ENCODE data around the gene ROS1. TPM values are rescaled to one million over a fixed set of nuclear protein-coding genes. Genes with fewer than 3 reads are reported as not detected.

ROS1 gene
- total and polyA plus RNA-seq, 10 of the 15 experiments (the other 5 are each of a cell fraction or from before 2014, with no cell fraction given) = under 0.01 to 0.07 (median 0.03) TPM; not detected in 5

- no peak for TF ChIP-seq CBFB (IDR thresholded peaks at IDR 0.05; ENCODE audit: low read depth)
- FAIRE-seq = no peak
- intact Hi-C loops (cut with micrococcal nuclease; ENCODE audit: unreplicated experiment) = no loop called here
These were observed 42.1 kb upstream of the ROS1 start for GRCh38 chr6:117467876-117468275.

GRCh38 chr6:117465691-117466090 lies 39.9 kb upstream of the ROS1 start:
- RAD21 ChIA-PET (ENCODE audit: unreplicated experiment) = no interaction called here
- ATAC-seq (no peak), DNase-seq (ENCODE audit: low read depth, low spot score) (no peak), FAIRE-seq (no peak)
- no peak overlapping the region for H2AFZ ChIP-seq (ENCODE audit: control insufficient read depth, low read depth, low read length)
- H3K79me2 ChIP-seq (ENCODE audit: control insufficient read depth, insufficient read depth, low read length) = no peaks in the 10 kb centered on the region
- no TSS peak for BruUV-seq (replicated peaks)
- H4K20me1 ChIP-seq (ENCODE audit: control insufficient read depth, insufficient read depth) = no peaks in the 10 kb centered on the region
- no peak overlapping the region for H3K4me2 ChIP-seq (ENCODE audit: control insufficient read depth, insufficient read depth)
- no peaks in the 10 kb centered on the region for H3K36me3 ChIP-seq (ENCODE audit: control insufficient read depth in 2 of 2, insufficient read depth in 2 of 2, low read length in 1 of 2)
- 0% methylated on average over 1 of the region's 1 CpG for whole genome bisulfite sequencing (ENCODE audit: insufficient coverage, insufficient replicate concordance, low lambda C conversion rate, missing lambda C conversion rate)
- no peaks in the 10 kb centered on the region; the same call in 2 of the 3 replicates for H3K9me3 ChIP-seq (replicated peaks; ENCODE audit: control insufficient read depth, insufficient read depth, low read length)
- intact Hi-C loops (cut with micrococcal nuclease; ENCODE audit: unreplicated experiment) (no loop called here), in situ Hi-C loops (cut with MboI) (no loop called here)
- no peaks in the 10 kb centered on the region for H3K4me1 ChIP-seq (ENCODE audit: control insufficient read depth, insufficient read depth, low read length)
- H3K27ac ChIP-seq (ENCODE audit: control insufficient read depth, insufficient read depth) = no peak overlapping the region
- TF ChIP-seq SMC3 (IDR thresholded peaks at IDR 0.05; ENCODE audit: borderline replicate concordance, low read length) (no peak), NFXL1 (IDR thresholded peaks at IDR 0.05; ENCODE audit: borderline replicate concordance) (no peak), CEBPB (IDR thresholded peaks at IDR 0.05; ENCODE audit: borderline replicate concordance in 1 of 2, low read depth in 2 of 2, low read length in 2 of 2) (no peak), RELA (IDR thresholded peaks at IDR 0.05; ENCODE audit: borderline replicate concordance, partially characterized antibody) (no peak), ZNF274 (IDR thresholded peaks at IDR 0.05; ENCODE audit: insufficient read depth, insufficient read length) (no peak), ELK1 (IDR thresholded peaks at IDR 0.05; ENCODE audit: low read depth, low read length) (no peak), ESRRA (IDR thresholded peaks at IDR 0.05; ENCODE audit: low read length) (no peak), EGR1 (IDR thresholded peaks at IDR 0.05; ENCODE audit: borderline replicate concordance in 1 of 2, low read depth in 2 of 2, low read length in 2 of 2) (no peak)
- H3K4me3 ChIP-seq = no peak overlapping the region
- SMC1A ChIA-PET (ENCODE audit: uncharacterized antibody, unreplicated experiment) = interaction anchor here (0.7 to 1.3 kb wide), 6 partner anchors 8 to 125 kb away, joined by 3 to 5 read pairs (median 3); no protein-coding TSS in a partner anchor
- CTCF ChIA-PET = interaction anchor here (0.8 to 1.2 kb wide), 2 partner anchors 13 to 14 kb away, joined by 3 to 5 read pairs; no protein-coding TSS in a partner anchor
- POLR2A ChIA-PET = no interaction called here
- H3K9ac ChIP-seq (ENCODE audit: control insufficient read depth, insufficient read depth, low read length) = no peak overlapping the region
- H3K27me3 ChIP-seq (replicated peaks in 1 of 2; ENCODE audit: control insufficient read depth in 2 of 2, insufficient read depth in 2 of 2, low read length in 1 of 2) = no peaks in the 10 kb centered on the region

More at GRCh38 chr6:117467876-117468275, 42.1 kb upstream of the ROS1 start:
- Histone ChIP-seq H3K27me3 (replicated peaks in 1 of 2; ENCODE audit: control insufficient read depth in 2 of 2, insufficient read depth in 2 of 2, low read length in 1 of 2) (no peaks in the 10 kb centered on the region), H3K4me2 (ENCODE audit: control insufficient read depth, insufficient read depth) (no peak overlapping the region), H3K9me3 (replicated peaks; ENCODE audit: control insufficient read depth, insufficient read depth, low read length) (no peaks in the 10 kb centered on the region; the same call in 2 of the 3 replicates), H3K27ac (ENCODE audit: control insufficient read depth, insufficient read depth) (no peak overlapping the region), H3K4me1 (ENCODE audit: control insufficient read depth, insufficient read depth, low read length) (no peaks in the 10 kb centered on the region), H2AFZ (ENCODE audit: control insufficient read depth, low read depth, low read length) (no peak overlapping the region), H3K4me3 (no peak overlapping the region), H3K9ac (ENCODE audit: control insufficient read depth, insufficient read depth, low read length) (no peak overlapping the region), H3K36me3 (ENCODE audit: control insufficient read depth in 2 of 2, insufficient read depth in 2 of 2, low read length in 1 of 2) (no peaks in the 10 kb centered on the region), H4K20me1 (ENCODE audit: control insufficient read depth, insufficient read depth) (no peaks in the 10 kb centered on the region), H3K79me2 (ENCODE audit: control insufficient read depth, insufficient read depth, low read length) (no peaks in the 10 kb centered on the region)
- POLR2A ChIA-PET = no interaction called here
- RAD21 ChIA-PET (ENCODE audit: unreplicated experiment) = no interaction called here
- BruUV-seq (replicated peaks) = no TSS peak
- SMC1A ChIA-PET (ENCODE audit: uncharacterized antibody, unreplicated experiment) = interaction anchor here (1.1 to 1.9 kb wide), 3 partner anchors 8 to 137 kb away, joined by 3 to 6 read pairs (median 3); no protein-coding TSS in a partner anchor
- ATAC-seq = no peak
- in situ Hi-C loops (cut with MboI) = no loop called here
- WGBS (ENCODE audit: insufficient coverage, insufficient replicate concordance, low lambda C conversion rate, missing lambda C conversion rate) = 31% methylated on average over 4 of the region's 4 CpGs
- CTCF ChIA-PET = interaction anchor here (0.6 kb wide), 1 partner anchor 87 kb away, joined by 3 read pairs; no protein-coding TSS in a partner anchor
- DNase-seq (ENCODE audit: low read depth, low spot score) = no peak

All from GM12878 (cell line).